GM12873 (cell line): ENCODE measurements around the gene KIAA1217.

Experiments
- TF ChIP-seq, protein P1 (sequence below): IDR thresholded peaks from 2 replicates; pipeline ENCODE4 v1.5.1; 2012; ENCODE audit warnings: low read depth, mild to moderate bottlenecking, moderate library complexity, low read length, control low read depth; ENCODE audit not compliant: insufficient read depth; ENCODE audit errors: missing control alignments

The KIAA1217 gene

DNA sequence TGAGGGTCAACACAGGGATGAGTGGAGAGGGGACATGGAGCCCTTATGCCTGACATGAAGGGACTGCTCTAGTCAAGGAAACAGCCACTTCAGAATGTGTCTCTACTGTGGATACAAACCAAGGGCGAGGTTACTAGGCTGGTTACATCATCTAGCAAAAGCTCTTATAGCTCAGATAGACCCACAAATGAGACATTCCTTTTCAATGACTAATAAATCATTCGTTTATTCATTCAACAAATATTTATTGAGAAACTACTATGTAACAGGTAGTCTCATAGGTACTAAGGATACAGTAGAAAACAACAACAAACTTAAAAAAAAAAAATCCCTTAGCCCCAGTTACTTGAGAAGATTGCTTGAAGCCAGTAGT lies 219.5 kb downstream of the KIAA1217 start:
- TF ChIP-seq, protein P1, sequence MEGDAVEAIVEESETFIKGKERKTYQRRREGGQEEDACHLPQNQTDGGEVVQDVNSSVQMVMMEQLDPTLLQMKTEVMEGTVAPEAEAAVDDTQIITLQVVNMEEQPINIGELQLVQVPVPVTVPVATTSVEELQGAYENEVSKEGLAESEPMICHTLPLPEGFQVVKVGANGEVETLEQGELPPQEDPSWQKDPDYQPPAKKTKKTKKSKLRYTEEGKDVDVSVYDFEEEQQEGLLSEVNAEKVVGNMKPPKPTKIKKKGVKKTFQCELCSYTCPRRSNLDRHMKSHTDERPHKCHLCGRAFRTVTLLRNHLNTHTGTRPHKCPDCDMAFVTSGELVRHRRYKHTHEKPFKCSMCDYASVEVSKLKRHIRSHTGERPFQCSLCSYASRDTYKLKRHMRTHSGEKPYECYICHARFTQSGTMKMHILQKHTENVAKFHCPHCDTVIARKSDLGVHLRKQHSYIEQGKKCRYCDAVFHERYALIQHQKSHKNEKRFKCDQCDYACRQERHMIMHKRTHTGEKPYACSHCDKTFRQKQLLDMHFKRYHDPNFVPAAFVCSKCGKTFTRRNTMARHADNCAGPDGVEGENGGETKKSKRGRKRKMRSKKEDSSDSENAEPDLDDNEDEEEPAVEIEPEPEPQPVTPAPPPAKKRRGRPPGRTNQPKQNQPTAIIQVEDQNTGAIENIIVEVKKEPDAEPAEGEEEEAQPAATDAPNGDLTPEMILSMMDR = no peak

DNA sequence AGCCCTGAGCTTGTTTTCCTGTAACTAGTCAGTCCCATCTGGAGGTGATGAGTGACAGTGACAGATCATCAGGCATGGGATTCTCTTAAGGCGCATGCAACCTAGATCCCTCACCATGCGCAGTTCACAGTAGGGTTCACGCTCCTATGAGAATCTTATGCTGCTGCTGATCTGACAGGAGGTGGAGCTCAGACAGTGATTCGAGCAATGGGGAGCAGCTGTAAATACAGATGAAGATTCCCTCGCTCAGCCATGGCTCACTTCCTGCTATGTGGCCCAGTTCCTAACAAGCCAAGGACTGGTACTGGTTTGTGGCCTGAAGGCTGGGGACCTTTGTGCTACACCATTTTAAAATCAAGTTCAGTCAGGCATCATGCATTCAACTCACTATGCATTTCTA lies 221.7 kb downstream of the KIAA1217 start:
- TF ChIP-seq, protein P1 = no peak

DNA sequence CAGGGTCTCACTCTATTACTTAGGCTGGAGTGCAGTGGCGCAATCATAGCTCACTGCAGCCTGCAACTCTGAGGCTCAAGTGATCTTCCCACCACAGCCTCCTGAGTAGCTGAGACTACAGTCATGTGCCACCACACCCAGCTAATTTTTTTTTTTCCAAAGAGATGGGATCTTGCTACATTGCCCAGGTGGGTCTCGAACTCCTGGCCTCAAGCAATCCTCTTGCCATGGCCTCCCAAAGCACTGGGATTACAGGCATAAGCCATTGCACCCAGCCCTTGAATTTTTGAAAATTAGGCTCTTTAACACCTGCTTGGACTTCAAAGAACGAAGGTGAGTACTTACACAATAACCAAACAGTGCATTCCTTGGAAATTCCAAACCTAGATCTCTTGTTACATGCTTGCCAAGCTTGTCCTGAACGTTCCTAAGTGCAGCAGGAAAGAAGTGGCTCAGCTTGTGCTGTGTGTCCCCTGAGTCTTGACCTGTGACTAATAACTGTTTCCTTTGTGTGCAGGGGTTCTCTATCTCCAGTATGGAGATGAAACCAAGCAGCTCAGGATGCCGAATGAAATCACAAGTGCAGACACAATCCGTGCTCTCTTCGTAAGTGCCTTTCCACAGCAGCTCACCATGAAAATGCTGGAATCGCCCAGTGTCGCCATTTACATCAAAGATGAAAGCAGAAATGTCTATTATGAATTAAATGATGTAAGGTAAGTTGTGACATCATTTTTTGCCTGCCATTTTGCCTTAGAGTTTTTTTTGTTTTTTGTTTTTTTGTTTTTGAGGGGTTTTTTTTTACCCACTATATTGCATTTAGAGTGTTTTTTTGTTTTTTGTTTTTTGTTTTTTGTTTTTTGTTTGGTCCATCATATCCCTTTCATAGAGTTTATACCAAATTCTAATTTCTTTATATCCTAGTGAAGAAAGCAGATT lies 223.8 kb downstream of the KIAA1217 start:
- TF ChIP-seq, protein P1 = no peak

DNA sequence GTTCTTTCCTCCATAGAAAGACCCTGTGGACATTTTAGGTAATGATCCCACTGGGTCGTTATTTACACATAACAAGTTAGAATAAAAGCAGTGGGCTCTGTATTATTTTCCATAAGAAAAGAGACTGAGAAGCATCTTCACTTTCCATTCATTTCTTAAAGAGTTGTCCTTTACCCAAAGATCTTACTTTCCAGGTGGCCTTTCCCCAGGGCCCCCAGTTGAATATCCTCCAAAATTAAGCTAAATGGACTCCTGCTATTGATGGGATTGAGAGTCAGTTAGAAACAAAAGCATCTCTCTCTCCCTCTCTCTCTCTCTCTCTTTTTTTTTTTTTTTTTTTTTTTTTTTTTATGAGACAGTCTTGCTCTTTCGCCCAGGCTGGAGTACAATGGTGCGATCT lies 224.8 kb downstream of the KIAA1217 start:
- TF ChIP-seq, protein P1 = no peak

DNA sequence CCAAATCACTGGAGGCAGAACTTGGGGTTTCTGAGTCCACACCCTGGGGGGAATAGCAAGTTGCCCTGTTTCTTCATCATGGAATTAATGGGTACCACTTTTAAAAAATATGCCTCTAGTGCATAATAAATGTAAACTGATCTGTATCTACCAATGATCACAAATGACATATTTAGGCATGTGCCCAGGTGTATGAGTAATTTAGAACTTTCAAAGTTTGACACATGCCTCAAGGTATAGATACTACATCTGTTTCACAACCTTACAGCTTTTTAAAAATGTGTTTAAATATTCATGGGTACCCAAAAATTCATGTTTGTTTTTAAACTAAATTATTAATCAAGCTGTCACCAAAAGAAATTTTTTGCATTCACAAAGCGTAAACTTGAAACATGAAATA lies 226.0 kb downstream of the KIAA1217 start:
- TF ChIP-seq, protein P1 = no peak

DNA sequence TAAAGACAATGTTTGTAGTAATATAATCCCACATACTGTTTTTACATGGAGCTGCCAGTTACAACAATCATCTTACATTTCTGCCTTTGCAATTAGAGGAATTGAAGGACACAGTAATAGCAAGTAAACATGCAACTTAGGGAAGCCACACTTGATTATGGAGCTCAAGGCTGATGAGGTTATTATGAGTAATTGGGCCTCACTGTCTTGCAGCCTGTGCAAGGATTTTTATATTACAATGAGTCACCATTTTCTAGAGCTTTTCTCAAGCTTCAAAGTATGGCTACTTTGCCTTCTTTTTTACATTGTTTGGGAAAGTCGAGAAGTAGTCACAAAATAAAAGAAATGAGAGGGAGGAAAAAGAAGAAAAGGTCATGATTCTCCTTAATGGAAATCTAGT lies 226.4 kb downstream of the KIAA1217 start:
- TF ChIP-seq, protein P1 = no peak

DNA sequence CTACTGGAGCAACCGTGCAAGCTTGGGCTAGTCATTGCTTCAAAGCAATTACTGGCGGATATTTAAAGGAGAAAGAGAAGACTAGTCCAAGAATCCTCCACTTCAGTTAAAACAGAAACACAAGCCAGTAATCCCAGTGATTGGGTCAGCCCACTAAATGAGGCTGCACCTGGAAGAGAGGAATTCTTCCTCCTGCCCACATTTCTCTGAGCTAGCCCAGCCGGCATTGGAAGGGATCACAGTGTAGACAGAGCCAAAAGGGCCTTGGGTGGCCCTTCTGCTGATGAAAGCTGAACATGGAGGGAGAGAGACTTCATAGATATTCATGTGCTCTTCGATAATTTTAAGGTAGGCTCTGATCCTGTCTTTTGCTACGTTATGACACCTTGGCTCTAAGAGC lies 228.4 kb downstream of the KIAA1217 start:
- TF ChIP-seq, protein P1 = no peak
